PFSK-1 (cell line): ENCODE results near the gene NIPAL3.

Source experiments
- FOXP2 ChIP-seq: optimal IDR thresholded peaks from 2 replicates; pipeline ENCODE3; 2011; ENCODE audit warnings: borderline replicate concordance, control low read depth, inconsistent platforms; ENCODE audit not compliant: insufficient read depth; ENCODE audit errors: extremely low read length, extremely low read depth
- POLR2AphosphoS5 ChIP-seq: IDR thresholded peaks from 2 replicates; pipeline ENCODE4 v1.6.1; 2012; ENCODE audit warnings: low read depth, mild to moderate bottlenecking, control low read depth, low read length, moderate library complexity
- REST ChIP-seq, 2 experiments: IDR thresholded peaks; 2 replicates each; pipeline versions ENCODE4 v1.6.1 to v1.8.0; 2011 to 2012; ENCODE audit warnings: low read depth in 2 of 2, low read length in 2 of 2, control low read depth in 1 of 2, inconsistent platforms in 1 of 2, mild to moderate bottlenecking in 1 of 2, moderate library complexity in 1 of 2; ENCODE audit not compliant: insufficient read depth in 1 of 2
- SIN3A ChIP-seq: IDR thresholded peaks from 2 replicates; pipeline ENCODE4 v1.6.1; 2012; ENCODE audit warnings: mild to moderate bottlenecking, low read length, moderate library complexity, borderline replicate concordance; ENCODE audit not compliant: insufficient read depth
- TAF1 ChIP-seq: IDR thresholded peaks from 2 replicates; pipeline ENCODE4 v1.6.1; 2012; ENCODE audit warnings: low read length, control low read depth, borderline replicate concordance; ENCODE audit not compliant: insufficient read depth

The NIPAL3 gene

GRCh38 chr1:24468685-24469316 lies 53.2 kb downstream of the NIPAL3 start:
- no peak for TF ChIP-seq POLR2AphosphoS5
- TF ChIP-seq TAF1 = no peak
- TF ChIP-seq SIN3A = no peak
- no peak for TF ChIP-seq FOXP2
- TF ChIP-seq REST (IDR thresholded peaks at IDR 0.05; ENCODE audit: insufficient read depth in 1 of 2, low read depth in 2 of 2, low read length in 2 of 2) = no peak

- no peak for TF ChIP-seq FOXP2
- TF ChIP-seq POLR2AphosphoS5 = no peak
- no peak for TF ChIP-seq SIN3A
Observed at GRCh38 chr1:24470592-24470991, 55.0 kb downstream of the NIPAL3 start.

- TF ChIP-seq TAF1 (no peak), POLR2AphosphoS5 (no peak)
Observed at GRCh38 chr1:24472527-24473251, 57.1 kb downstream of the NIPAL3 start.

GRCh38 chr1:24474193-24474592 lies 58.6 kb downstream of the NIPAL3 start:
- TF ChIP-seq POLR2AphosphoS5 (no peak), SIN3A (no peak), REST (IDR thresholded peaks at IDR 0.05; ENCODE audit: insufficient read depth in 1 of 2, low read depth in 2 of 2, low read length in 2 of 2) (no peak), TAF1 (no peak), FOXP2 (no peak)

GRCh38 chr1:24475700-24476099 lies 60.1 kb downstream of the NIPAL3 start:
- TF ChIP-seq REST (IDR thresholded peaks at IDR 0.05; ENCODE audit: insufficient read depth in 1 of 2, low read depth in 2 of 2, low read length in 2 of 2) = no peak
- TF ChIP-seq POLR2AphosphoS5 = no peak
- no peak for TF ChIP-seq SIN3A
- no peak for TF ChIP-seq TAF1
- no peak for TF ChIP-seq FOXP2

GRCh38 chr1:24476571-24476970 lies 61.0 kb downstream of the NIPAL3 start:
- no peak for TF ChIP-seq FOXP2
- no peak for TF ChIP-seq TAF1
- TF ChIP-seq SIN3A = no peak
- TF ChIP-seq POLR2AphosphoS5 = no peak
- TF ChIP-seq REST (IDR thresholded peaks at IDR 0.05; ENCODE audit: insufficient read depth in 1 of 2, low read depth in 2 of 2, low read length in 2 of 2) = no peak
